Calu3 (cell line): ENCODE measurements around the gene MAOB. TPM values are rescaled to one million over a fixed set of nuclear protein-coding genes. Genes with fewer than 3 reads are reported as not detected.
A peak's percentile ranks its signal among the peaks of the same experiment; 100 is the strongest.

Experiments
- BruUV-seq: library from RNA; stranded (reverse); fragments of 400-500 nt; replicated peaks from 2 replicates; lab custom pipeline; 2021; lab: Mats Ljungman, UMichigan
- CTCF ChIA-PET: fragments of 300-600 bp; sonication (Branson Sonifier 250); formaldehyde crosslinking; loops from one replicate; lab custom pipeline; 2022; ENCODE audit warnings: antibody characterized with exemption; lab: Charles Lee
- DNase-seq: peaks from one replicate; pipeline ENCODE4 v3.0.0; 2022
- H3K27ac Mint-ChIP-seq: one replicate; pipeline ENCODE4 v1.8.0; 2022; ENCODE audit warnings: mixed read lengths; ENCODE audit not compliant: unreplicated experiment
- H3K27me3 Mint-ChIP-seq: one replicate; pipeline ENCODE4 v1.8.0; 2022; ENCODE audit warnings: mixed read lengths; ENCODE audit not compliant: unreplicated experiment
- H3K36me3 Mint-ChIP-seq: one replicate; pipeline ENCODE4 v1.8.0; 2022; ENCODE audit warnings: mild to moderate bottlenecking, moderate library complexity, mixed read lengths; ENCODE audit not compliant: insufficient read depth, unreplicated experiment
- H3K4me1 Mint-ChIP-seq: one replicate; pipeline ENCODE4 v1.8.0; 2022; ENCODE audit warnings: mild to moderate bottlenecking, low read depth, mixed read lengths; ENCODE audit not compliant: unreplicated experiment
- H3K4me3 Mint-ChIP-seq: one replicate; pipeline ENCODE4 v1.8.0; 2022; ENCODE audit warnings: mild to moderate bottlenecking, low read depth, moderate library complexity, mixed read lengths; ENCODE audit not compliant: unreplicated experiment
- H3K9me3 Mint-ChIP-seq: one replicate; pipeline ENCODE4 v1.8.0; 2022; ENCODE audit warnings: low read depth, mixed read lengths; ENCODE audit not compliant: unreplicated experiment
- CTCF ChIP-seq: fragments of 200-600 bp; IDR thresholded peaks from one replicate; pipeline ENCODE4 v1.8.0; 2022; ENCODE audit warnings: antibody characterized with exemption; ENCODE audit not compliant: unreplicated experiment
- intact Hi-C: fragments of 100-400 bp; cut with micrococcal nuclease; formaldehyde crosslinking; loops from one replicate; pipeline ENCODE4 v1.10.0; 2022; ENCODE audit not compliant: unreplicated experiment
- total RNA-seq: library from RNA; stranded (reverse); gene quantifications from 2 replicates; pipeline ENCODE4 v1.2.3, GENCODE V29; 2022

Gene MAOB
- total RNA-seq, 1 experiment from 2014 or later, result 56.8 TPM

- H3K27me3 Mint-ChIP-seq, result no peaks in the 10 kb centered on the region
- H3K9me3 Mint-ChIP-seq, result no peaks in the 10 kb centered on the region
- CTCF ChIA-PET, result interaction anchor here (0.6 to 0.9 kb wide), 2 partner anchors 98 to 1238 kb away, joined by 3 read pairs; no protein-coding TSS in a partner anchor
- H3K36me3 Mint-ChIP-seq, result peaks cover 5% of the 10 kb centered on the region
- TF ChIP-seq CTCF, result no peak
- no peak overlapping the region for H3K27ac Mint-ChIP-seq
- no TSS peak for BruUV-seq
- peak; percentile 78 for DNase-seq
- intact Hi-C loops, result no loop called here
- H3K4me1 Mint-ChIP-seq, result peaks cover 17% of the 10 kb centered on the region
- no peak overlapping the region for H3K4me3 Mint-ChIP-seq
Observed at GRCh38 chrX:43860646-43861370, 21.4 kb downstream of the MAOB start.

- no peak for TF ChIP-seq CTCF
- Mint-ChIP-seq H3K27ac (no peak overlapping the region), H3K36me3 (no peaks in the 10 kb centered on the region), H3K4me3 (no peak overlapping the region), H3K27me3 (no peaks in the 10 kb centered on the region), H3K4me1 (peaks cover 20% of the 10 kb centered on the region), H3K9me3 (no peaks in the 10 kb centered on the region)
- intact Hi-C loops, result no loop called here
- DNase-seq, result no peak
- BruUV-seq, result no TSS peak
- CTCF ChIA-PET, result no interaction called here
Observed at GRCh38 chrX:43853225-43853828, 28.9 kb downstream of the MAOB start.

GRCh38 chrX:43850629-43851028, 31.6 kb downstream of the MAOB start:
- intact Hi-C loops, result no loop called here

GRCh38 chrX:43849173-43849572, 33.1 kb downstream of the MAOB start:
- Mint-ChIP-seq H3K4me1 (peaks cover 16% of the 10 kb centered on the region), H3K4me3 (no peak overlapping the region)

More at GRCh38 chrX:43850629-43851028, 31.6 kb downstream of the MAOB start:
- no peaks in the 10 kb centered on the region for H3K9me3 Mint-ChIP-seq
- TF ChIP-seq CTCF, result no peak
- peaks cover 16% of the 10 kb centered on the region for H3K4me1 Mint-ChIP-seq
- DNase-seq, result no peak
- no peak overlapping the region for H3K4me3 Mint-ChIP-seq
- H3K36me3 Mint-ChIP-seq, result no peaks in the 10 kb centered on the region
- no TSS peak for BruUV-seq
- CTCF ChIA-PET, result no interaction called here
- H3K27me3 Mint-ChIP-seq, result no peaks in the 10 kb centered on the region
- no peak overlapping the region for H3K27ac Mint-ChIP-seq

More at GRCh38 chrX:43849173-43849572, 33.1 kb downstream of the MAOB start:
- no peaks in the 10 kb centered on the region for H3K36me3 Mint-ChIP-seq
- no peaks in the 10 kb centered on the region for H3K9me3 Mint-ChIP-seq
- no peak for TF ChIP-seq CTCF
- DNase-seq, result no peak
- CTCF ChIA-PET, result interaction anchor here (0.6 kb wide), 1 partner anchor 52 kb away, joined by 3 read pairs; no protein-coding TSS in a partner anchor
- H3K27me3 Mint-ChIP-seq, result no peaks in the 10 kb centered on the region
- no TSS peak for BruUV-seq
- intact Hi-C loops, result no loop called here
- H3K27ac Mint-ChIP-seq, result no peak overlapping the region
